ENCODE data around the gene GOLGA1. TPM values are rescaled to one million over a fixed set of nuclear protein-coding genes. Genes with fewer than 3 reads are reported as not detected.
A peak's percentile ranks its signal among the peaks of the same experiment; 100 is the strongest.

The GOLGA1 gene
- polyA plus RNA-seq, 3 donors = 3.1 to 15.7 (median 8.0) TPM

- no peak overlapping the region for H2AFZ ChIP-seq (ENCODE audit: insufficient read depth, low read depth, low read length, poor library complexity, severe bottlenecking)
- peaks cover 0 to 12% of the 10 kb centered on the region in 2 donors for H3K27me3 ChIP-seq (ENCODE audit: control insufficient read depth in 2 of 2, insufficient read depth in 2 of 2, low read length in 2 of 2)
- WGBS (ENCODE audit: insufficient coverage) = 87% methylated on average over 7 of the region's 14 CpGs
- Mint-ChIP-seq H3K36me3 (peaks cover 0 to 3% of the 10 kb centered on the region in 2 donors), H3K9me3 (peaks cover 0 to 6% (median 4%) of the 10 kb centered on the region in 7 donors), H3K27me3 (ENCODE audit: low read depth in 3 of 3) (peaks cover 8 to 32% (median 28%) of the 10 kb centered on the region in 3 donors), H3K4me3 (no peak overlapping the region), H3K27ac (peak overlapping the region in 1 of 7 donors; percentile 33), H3K4me1 (peaks cover 5% of the 10 kb centered on the region)
- no peak overlapping the region for H3K4me2 ChIP-seq (replicated peaks; ENCODE audit: extremely low read depth, low read length, poor library complexity, severe bottlenecking)
- H3K27ac ChIP-seq (ENCODE audit: low read depth in 1 of 2, low read length in 2 of 2) = no peak overlapping the region
- H4K20me1 ChIP-seq (ENCODE audit: insufficient read depth, low read length) = no peaks in the 10 kb centered on the region
- H3K9me3 ChIP-seq (replicated peaks in 1 of 2; ENCODE audit: control insufficient read depth in 1 of 2, insufficient read depth in 1 of 2, low read length in 2 of 2) = no peaks in the 10 kb centered on the region
- no peak overlapping the region for H3K4me3 ChIP-seq (replicated peaks in 1 of 3; ENCODE audit: low read depth in 2 of 3, low read length in 3 of 3)
- no peaks in the 10 kb centered on the region for H3K79me2 ChIP-seq (ENCODE audit: insufficient read depth, low read length)
- H3K9ac ChIP-seq (ENCODE audit: insufficient read depth, low read length, poor library complexity, severe bottlenecking) = no peak overlapping the region
- no peaks in the 10 kb centered on the region for H3K36me3 ChIP-seq (replicated peaks in 1 of 2; ENCODE audit: control insufficient read depth in 1 of 2, insufficient read depth in 2 of 2, low read length in 2 of 2)
- TF ChIP-seq CTCF (IDR thresholded peaks at IDR 0.05) = no peak
- H3K4me1 ChIP-seq (ENCODE audit: control insufficient read depth in 1 of 2, insufficient read depth in 2 of 2, low read length in 2 of 2) = no peaks in the 10 kb centered on the region
- intact Hi-C loops (cut with micrococcal nuclease) = no loop called here
- DNase-seq = no peak
Observed at GRCh38 chr9:124841075-124841821, 99.6 kb downstream of the GOLGA1 start.

- H4K20me1 ChIP-seq (ENCODE audit: insufficient read depth, low read length) = no peaks in the 10 kb centered on the region
- peak; percentile 33 for TF ChIP-seq CTCF (IDR thresholded peaks at IDR 0.05)
- no peaks in the 10 kb centered on the region for H3K4me1 ChIP-seq (ENCODE audit: control insufficient read depth in 1 of 2, insufficient read depth in 2 of 2, low read length in 2 of 2)
- DNase-seq = no peak
- H3K9me3 Mint-ChIP-seq = peaks cover 0 to 6% (median 4%) of the 10 kb centered on the region in 7 donors
- 91% methylated on average over 9 of the region's 18 CpGs for WGBS (ENCODE audit: insufficient coverage)
- H2AFZ ChIP-seq (ENCODE audit: insufficient read depth, low read depth, low read length, poor library complexity, severe bottlenecking) = no peak overlapping the region
- no peaks in the 10 kb centered on the region for H3K36me3 ChIP-seq (replicated peaks in 1 of 2; ENCODE audit: control insufficient read depth in 1 of 2, insufficient read depth in 2 of 2, low read length in 2 of 2)
- no peak overlapping the region for H3K27ac Mint-ChIP-seq
- H3K9ac ChIP-seq (ENCODE audit: insufficient read depth, low read length, poor library complexity, severe bottlenecking) = no peak overlapping the region
- no peak overlapping the region for H3K4me3 Mint-ChIP-seq
- intact Hi-C loops (cut with micrococcal nuclease) = no loop called here
- peaks cover 0 to 5% of the 10 kb centered on the region in 2 donors for H3K36me3 Mint-ChIP-seq
- no peak overlapping the region for H3K27ac ChIP-seq (ENCODE audit: low read depth in 1 of 2, low read length in 2 of 2)
- H3K27me3 ChIP-seq (ENCODE audit: control insufficient read depth in 2 of 2, insufficient read depth in 2 of 2, low read length in 2 of 2) = peaks cover 0 to 12% of the 10 kb centered on the region in 2 donors
- H3K9me3 ChIP-seq (replicated peaks in 1 of 2; ENCODE audit: control insufficient read depth in 1 of 2, insufficient read depth in 1 of 2, low read length in 2 of 2) = no peaks in the 10 kb centered on the region
- H3K4me1 Mint-ChIP-seq = peaks cover 5% of the 10 kb centered on the region
- H3K79me2 ChIP-seq (ENCODE audit: insufficient read depth, low read length) = no peaks in the 10 kb centered on the region
- peaks cover 10 to 34% (median 28%) of the 10 kb centered on the region in 3 donors for H3K27me3 Mint-ChIP-seq (ENCODE audit: low read depth in 3 of 3)
- H3K4me2 ChIP-seq (replicated peaks; ENCODE audit: extremely low read depth, low read length, poor library complexity, severe bottlenecking) = no peak overlapping the region
- H3K4me3 ChIP-seq (replicated peaks in 1 of 3; ENCODE audit: low read depth in 2 of 3, low read length in 3 of 3) = no peak overlapping the region
Observed at GRCh38 chr9:124840300-124840833, 100.5 kb downstream of the GOLGA1 start.
